Esophagus squamous epithelium (tissue), 5 donors: ENCODE data around the gene BPNT1. TPM values are rescaled to one million over a fixed set of nuclear protein-coding genes. Genes with fewer than 3 reads are reported as not detected.

Source experiments
- DNase-seq: peaks from one replicate; lab custom pipeline; 2025; lab: John Stamatoyannopoulos, UW
- H3K27ac ChIP-seq, 4 donors: fragments of 200-600 bp; sonication (generic); one replicate each; pipeline ENCODE4 v1.5.1; 2016 to 2019; ENCODE audit warnings: mild to moderate bottlenecking in 1 of 4
- H3K27me3 ChIP-seq, 4 donors: fragments of 200-600 bp; sonication (generic); 1 replicate in 3 of 4; 2 replicates in 1 of 4; pipeline versions ENCODE4 v1.5.1 to v1.6.0; 2017 to 2021; ENCODE audit warnings: antibody characterized with exemption in 1 of 4
- H3K36me3 ChIP-seq, 3 donors: fragments of 200-600 bp; sonication (generic); one replicate each; pipeline ENCODE4 v1.5.1; 2016 to 2019
- H3K4me1 ChIP-seq, 3 donors: fragments of 200-600 bp; sonication (generic); one replicate each; pipeline ENCODE4 v1.5.1; 2017 to 2019
- H3K4me3 ChIP-seq, 4 donors: fragments of 200-600 bp; sonication (generic); 1 replicate in 3 of 4; 2 replicates in 1 of 4; pipeline ENCODE4 v1.5.1; 2016 to 2019; ENCODE audit warnings: mild to moderate bottlenecking in 2 of 4, moderate library complexity in 1 of 4
- H3K9me3 ChIP-seq, 3 donors: fragments of 200-600 bp; sonication (generic); one replicate each; pipeline ENCODE4 v1.5.1; 2016 to 2019
- CTCF ChIP-seq, 6 experiments: fragments of 450-650 bp in 4 of 6; fragments of 200-600 bp in 2 of 6; sonication (generic) in 2 of 6; IDR thresholded peaks; one replicate each; pipeline ENCODE4 v1.5.1; 2016 to 2019; ENCODE audit warnings: antibody characterized with exemption in 6 of 6, mild to moderate bottlenecking in 4 of 6, moderate library complexity in 4 of 6
- POLR2A ChIP-seq, 4 donors: fragments of 450-650 bp; IDR thresholded peaks; one replicate each; pipeline ENCODE4 v1.6.1; 2017; ENCODE audit warnings: antibody characterized with exemption in 4 of 4, mild to moderate bottlenecking in 4 of 4, moderate library complexity in 3 of 4
- WGBS, 2 donors: methylation state at CpG; one replicate each; pipeline ENCODE4 v1.1.5; 2018; 5-methylcytosine and 5-hydroxymethylcytosine counted together
- intact Hi-C: fragments of 100-400 bp; cut with DNase I; formaldehyde crosslinking; loops from one replicate; pipeline ENCODE4 v1.15.0; 2022
- total RNA-seq, 4 donors: library from RNA; depleted of rRNA; stranded (reverse); fragments of >200 nt; gene quantifications; one replicate each; pipeline ENCODE4 v1.1.0, GENCODE V29; 2016
- donor health status: DM: yes; HTN: yes; CAD: no.

The BPNT1 gene
- total RNA-seq, 4 donors from 2014 or later: 18.1 to 37.3 (median 23.3) TPM

GRCh38 chr1:220127076-220127475, 37.5 kb upstream of the BPNT1 start:
- no peak overlapping the region for H3K4me3 ChIP-seq
- H3K27me3 ChIP-seq: no peaks in the 10 kb centered on the region
- intact Hi-C loops: no loop called here
- TF ChIP-seq POLR2A (IDR thresholded peaks at IDR 0.05): no peak
- no peak for TF ChIP-seq CTCF (IDR thresholded peaks at IDR 0.05)
- DNase-seq: no peak
- no peaks in the 10 kb centered on the region for H3K4me1 ChIP-seq
- no peaks in the 10 kb centered on the region for H3K9me3 ChIP-seq
- H3K36me3 ChIP-seq: peaks cover 0 to 78% (median 0%) of the 10 kb centered on the region in 3 donors
- WGBS, 2 donors: 84 to 93% methylated on average over 3 of the region's 3 CpGs
- H3K27ac ChIP-seq: no peak overlapping the region

- peaks cover 0 to 64% (median 0%) of the 10 kb centered on the region in 3 donors for H3K36me3 ChIP-seq
- no peaks in the 10 kb centered on the region for H3K27me3 ChIP-seq
- no peaks in the 10 kb centered on the region for H3K4me1 ChIP-seq
- no peak overlapping the region for H3K4me3 ChIP-seq
- H3K27ac ChIP-seq: no peak overlapping the region
- intact Hi-C loops: no loop called here
- DNase-seq: no peak
- 12 to 26% methylated on average over 1 of the region's 1 CpG for WGBS, 2 donors
- TF ChIP-seq CTCF (IDR thresholded peaks at IDR 0.05) (no peak), POLR2A (IDR thresholded peaks at IDR 0.05) (no peak)
- H3K9me3 ChIP-seq: no peaks in the 10 kb centered on the region
Observed at GRCh38 chr1:220124542-220124941, 35.0 kb upstream of the BPNT1 start.

- peak in 3 of 6 experiments; percentile 7 to 25 (median 9) for TF ChIP-seq CTCF (IDR thresholded peaks at IDR 0.05)
- TF ChIP-seq POLR2A (IDR thresholded peaks at IDR 0.05): no peak
- Histone ChIP-seq H3K9me3 (no peaks in the 10 kb centered on the region), H3K27ac (no peak overlapping the region), H3K36me3 (peaks cover 0 to 61% (median 0%) of the 10 kb centered on the region in 3 donors), H3K27me3 (no peaks in the 10 kb centered on the region), H3K4me1 (no peaks in the 10 kb centered on the region), H3K4me3 (no peak overlapping the region)
- no peak for DNase-seq
- intact Hi-C loops: no loop called here
Observed at GRCh38 chr1:220123889-220124288, 34.3 kb upstream of the BPNT1 start.

GRCh38 chr1:220123066-220123465, 33.5 kb upstream of the BPNT1 start:
- H3K27me3 ChIP-seq: no peaks in the 10 kb centered on the region

More at GRCh38 chr1:220123066-220123465, 33.5 kb upstream of the BPNT1 start:
- H3K36me3 ChIP-seq: peaks cover 0 to 57% (median 0%) of the 10 kb centered on the region in 3 donors
- H3K4me1 ChIP-seq: no peaks in the 10 kb centered on the region
- H3K9me3 ChIP-seq: no peaks in the 10 kb centered on the region
- DNase-seq: no peak
- no peak overlapping the region for H3K4me3 ChIP-seq
- no peak for TF ChIP-seq POLR2A (IDR thresholded peaks at IDR 0.05)
- TF ChIP-seq CTCF (IDR thresholded peaks at IDR 0.05): no peak
- no peak overlapping the region for H3K27ac ChIP-seq
- intact Hi-C loops: no loop called here
